ENCODE measurements around the gene ZFP91.

- TF ChIP-seq CTCF (conservative IDR thresholded peaks at IDR 0.05; ENCODE audit: low read length): no peak
- TF ChIP-seq EZH2phosphoT487 (IDR thresholded peaks at IDR 0.05; ENCODE audit: borderline replicate concordance, low read depth, low read length): no peak
These were observed 21.6 kb downstream of the ZFP91 start for GRCh38 chr11:58600510-58600909.

All from OCI-LY7 (cell line).